Immature natural killer cell (primary cell): ENCODE measurements around the gene PAQR5. TPM values are rescaled to one million over a fixed set of nuclear protein-coding genes. Genes with fewer than 3 reads are reported as not detected.

ENCODE experiments used
- DNase-seq, 3 donors: peaks; one replicate each; pipeline ENCODE4 v3.0.0; 2022; ENCODE audit warnings: mixed read lengths in 1 of 3
- H3K27ac Mint-ChIP-seq, 6 donors: one replicate each; pipeline ENCODE4 v1.8.0; 2020; ENCODE audit warnings: mixed read lengths in 6 of 6, mild to moderate bottlenecking in 5 of 6, inconsistent platforms in 4 of 6, moderate library complexity in 3 of 6
- H3K27me3 Mint-ChIP-seq, 3 donors: one replicate each; pipeline ENCODE4 v1.8.0; 2020 to 2021; ENCODE audit warnings: low read depth in 3 of 3, mild to moderate bottlenecking in 3 of 3, mixed read lengths in 3 of 3, moderate library complexity in 3 of 3, inconsistent platforms in 1 of 3
- H3K36me3 Mint-ChIP-seq, 3 donors: one replicate each; pipeline ENCODE4 v1.8.0; 2020; ENCODE audit warnings: mixed read lengths in 3 of 3, inconsistent platforms in 2 of 3, mild to moderate bottlenecking in 2 of 3
- H3K4me1 Mint-ChIP-seq, 2 donors: one replicate each; pipeline ENCODE4 v1.8.0; 2020; ENCODE audit warnings: inconsistent platforms in 2 of 2, mild to moderate bottlenecking in 2 of 2, mixed read lengths in 2 of 2, moderate library complexity in 1 of 2
- H3K4me3 Mint-ChIP-seq, 5 donors: one replicate each; pipeline ENCODE4 v1.8.0; 2020; ENCODE audit warnings: mild to moderate bottlenecking in 5 of 5, mixed read lengths in 5 of 5, inconsistent platforms in 3 of 5, moderate library complexity in 3 of 5
- H3K9me3 Mint-ChIP-seq, 6 donors: one replicate each; pipeline ENCODE4 v1.8.0; 2020; ENCODE audit warnings: mild to moderate bottlenecking in 6 of 6, mixed read lengths in 6 of 6, inconsistent platforms in 4 of 6, moderate library complexity in 3 of 6
- polyA plus RNA-seq, 3 donors: library from polyadenylated mRNA; unstranded; fragments of 300-500 nt; fragmentation: Illumina TruSeq; gene quantifications; one replicate each; pipeline ENCODE4 v1.2.3, GENCODE V29; 2021

PAQR5 gene
- polyA plus RNA-seq, 3 donors from 2014 or later = not detected

DNA sequence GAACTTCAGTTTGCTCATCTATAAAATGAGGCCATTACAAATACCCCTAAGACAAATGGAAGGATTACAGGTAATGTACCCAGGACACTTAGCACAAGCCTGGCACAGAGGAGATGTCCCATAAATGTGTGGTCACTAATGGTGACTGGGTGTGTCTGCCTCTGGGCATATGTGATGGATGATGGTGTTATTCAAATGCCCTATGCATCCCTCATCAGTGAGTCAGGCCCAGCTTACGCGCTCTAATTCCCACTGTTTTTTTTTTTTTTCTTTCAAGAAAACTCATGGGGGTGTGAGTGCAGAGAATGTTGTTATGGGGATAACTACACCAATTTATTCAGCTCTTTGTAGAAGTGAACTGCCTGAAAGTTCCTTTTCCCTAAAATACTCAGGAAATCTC lies 91.9 kb downstream of the PAQR5 start:
- H3K27ac Mint-ChIP-seq = no peak overlapping the region
- no peaks in the 10 kb centered on the region for H3K36me3 Mint-ChIP-seq
- H3K27me3 Mint-ChIP-seq = peaks cover 3 to 10% (median 4%) of the 10 kb centered on the region in 3 donors
- H3K4me1 Mint-ChIP-seq = peaks cover 7% of the 10 kb centered on the region in 2 donors
- H3K4me3 Mint-ChIP-seq = no peak overlapping the region
- H3K9me3 Mint-ChIP-seq = no peaks in the 10 kb centered on the region
- DNase-seq = no peak

DNA sequence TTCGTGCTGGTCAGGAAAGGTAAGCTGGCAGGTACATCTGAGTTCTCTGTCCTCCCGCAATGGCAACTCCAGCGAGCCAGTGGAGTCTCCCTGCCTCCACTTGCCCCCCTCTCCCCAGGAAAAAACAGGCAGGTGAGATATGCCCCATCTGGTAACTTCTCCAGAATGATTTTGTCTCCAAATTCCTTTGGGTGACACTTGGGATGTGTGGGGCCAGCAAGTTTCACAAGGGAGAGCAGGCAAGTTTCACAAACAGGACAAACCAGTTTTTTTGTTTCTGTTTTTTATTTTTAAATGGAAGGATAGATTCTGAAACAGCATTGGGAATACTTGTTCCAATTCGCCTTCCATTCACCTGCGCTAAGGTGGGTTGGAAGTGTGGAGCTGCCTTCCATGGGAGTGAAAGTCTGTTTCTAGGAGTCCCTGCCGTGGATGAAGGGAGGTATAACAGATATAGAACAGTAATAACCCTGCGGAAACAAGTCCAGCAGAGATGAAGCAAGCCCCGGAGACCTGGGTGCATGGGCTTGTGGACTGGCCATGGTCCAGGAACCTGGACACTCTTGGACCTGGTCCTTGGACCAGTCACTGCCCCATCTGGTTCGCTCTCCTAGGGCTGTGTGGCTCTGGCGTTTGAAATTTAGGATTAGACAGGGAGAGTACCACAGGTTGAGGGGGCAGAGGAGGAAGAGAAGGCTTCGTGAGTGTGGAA lies 92.5 kb downstream of the PAQR5 start:
- H3K9me3 Mint-ChIP-seq = no peaks in the 10 kb centered on the region
- H3K4me3 Mint-ChIP-seq = no peak overlapping the region
- H3K27ac Mint-ChIP-seq = peak overlapping the region in 1 of 6 donors; percentile 66

DNA sequence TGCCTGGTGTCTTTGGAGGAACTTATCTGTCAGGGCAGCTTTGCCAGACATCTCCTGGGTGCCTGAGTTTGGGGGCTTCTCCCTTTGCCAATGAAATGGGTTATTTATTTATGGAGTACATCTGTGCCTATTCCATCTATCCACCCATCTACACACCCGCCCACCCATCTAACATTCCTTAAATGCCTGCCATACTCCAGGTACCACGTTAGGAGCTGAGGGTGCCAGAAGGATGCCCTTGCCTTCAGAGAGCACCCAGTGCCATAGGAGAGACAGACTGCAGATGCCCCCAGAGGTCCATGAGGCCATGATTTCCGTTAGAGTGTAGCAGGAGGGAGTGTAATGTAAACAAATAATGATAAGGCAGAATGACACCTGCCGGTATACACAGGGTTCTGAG lies 93.6 kb downstream of the PAQR5 start:
- Mint-ChIP-seq H3K4me3 (no peak overlapping the region), H3K27me3 (peaks cover 3 to 10% (median 5%) of the 10 kb centered on the region in 3 donors), H3K36me3 (no peaks in the 10 kb centered on the region), H3K4me1 (peaks cover 7% of the 10 kb centered on the region in 2 donors), H3K27ac (no peak overlapping the region), H3K9me3 (no peaks in the 10 kb centered on the region)
- DNase-seq = no peak

More for the DNA sequence above, 92.5 kb downstream of the PAQR5 start:
- H3K27me3 Mint-ChIP-seq = peaks cover 3 to 10% (median 4%) of the 10 kb centered on the region in 3 donors
- no peaks in the 10 kb centered on the region for H3K36me3 Mint-ChIP-seq
- peaks cover 7% of the 10 kb centered on the region in 2 donors for H3K4me1 Mint-ChIP-seq
- no peak for DNase-seq

DNA sequence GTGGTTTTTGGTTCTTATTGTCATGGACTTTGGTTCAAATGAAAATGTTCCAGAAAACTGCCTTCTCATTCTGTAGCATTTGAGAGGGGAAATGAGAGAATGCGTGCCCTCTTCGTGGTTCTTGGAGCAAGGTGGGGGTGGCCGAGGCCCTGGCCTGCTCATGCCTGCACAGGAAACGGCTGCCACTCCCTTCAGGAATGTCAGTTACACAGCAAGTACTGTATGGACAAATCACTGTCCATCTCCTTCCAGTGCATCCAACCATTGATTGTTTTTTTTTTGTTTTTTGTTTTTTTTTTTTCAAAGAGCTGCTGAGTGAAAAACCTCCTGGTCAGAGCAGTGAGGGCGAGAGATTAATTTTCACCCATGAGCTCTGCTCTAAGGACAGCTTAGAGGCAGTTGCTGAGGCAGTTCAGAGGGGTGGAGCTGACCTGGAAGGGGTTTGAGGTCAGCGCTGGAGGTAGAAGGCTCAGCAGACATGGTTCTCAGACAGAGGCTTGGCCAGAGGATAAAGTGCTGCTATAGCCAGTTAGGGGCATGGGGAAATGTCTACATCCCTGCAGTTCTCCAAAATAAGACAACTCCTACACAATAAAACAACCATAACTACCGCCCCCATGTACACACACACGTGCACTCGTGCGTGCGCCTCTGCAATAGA lies 95.2 kb downstream of the PAQR5 start:
- no peak overlapping the region for H3K27ac Mint-ChIP-seq
- H3K4me1 Mint-ChIP-seq = peaks cover 7% of the 10 kb centered on the region in 2 donors
- no peak for DNase-seq
- H3K27me3 Mint-ChIP-seq = peaks cover 3 to 8% (median 3%) of the 10 kb centered on the region in 3 donors
- no peaks in the 10 kb centered on the region for H3K36me3 Mint-ChIP-seq
- no peaks in the 10 kb centered on the region for H3K9me3 Mint-ChIP-seq
- no peak overlapping the region for H3K4me3 Mint-ChIP-seq

DNA sequence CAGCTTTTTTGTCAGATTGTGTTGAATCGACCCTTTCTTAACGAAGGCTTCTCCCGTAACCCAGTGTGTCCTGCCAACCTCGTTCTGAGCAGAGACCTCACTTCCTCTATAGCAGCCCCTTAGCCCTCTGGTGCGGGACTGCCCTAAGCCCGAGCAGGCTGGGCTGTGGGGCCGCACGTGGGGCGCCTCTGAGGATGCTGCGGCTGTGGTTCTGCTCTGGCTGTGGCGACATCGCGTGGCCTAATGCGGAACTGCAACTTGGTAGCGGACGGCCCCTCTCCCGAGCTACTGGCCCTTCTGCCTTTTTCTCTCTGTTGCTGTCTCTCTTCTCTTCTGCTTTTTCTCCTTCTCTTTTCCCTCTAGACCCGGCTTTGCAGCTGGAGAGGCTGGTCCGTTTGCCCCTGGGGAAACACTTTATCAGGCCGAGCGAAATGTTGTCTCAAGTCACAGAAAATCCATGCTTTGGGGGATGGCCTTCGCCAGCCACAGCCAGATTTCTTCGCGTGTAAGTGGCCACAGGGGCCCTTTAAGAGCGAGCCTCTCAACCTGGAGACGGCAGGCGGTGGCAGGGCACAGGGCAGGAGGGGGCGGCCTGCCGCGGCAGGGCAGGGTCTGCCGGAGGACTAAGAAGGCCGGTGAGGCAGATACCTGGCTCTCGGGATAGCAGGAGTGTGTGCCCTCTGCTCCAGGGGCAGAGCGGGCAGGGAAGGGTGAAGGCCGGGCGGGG lies 96.0 kb downstream of the PAQR5 start:
- Mint-ChIP-seq H3K4me3 (no peak overlapping the region), H3K36me3 (no peaks in the 10 kb centered on the region), H3K27me3 (peaks cover 2 to 8% (median 3%) of the 10 kb centered on the region in 3 donors), H3K9me3 (no peaks in the 10 kb centered on the region), H3K27ac (no peak overlapping the region), H3K4me1 (peaks cover 7% of the 10 kb centered on the region in 2 donors)
- peak; percentile 64 to 71 (median 71) for DNase-seq

DNA sequence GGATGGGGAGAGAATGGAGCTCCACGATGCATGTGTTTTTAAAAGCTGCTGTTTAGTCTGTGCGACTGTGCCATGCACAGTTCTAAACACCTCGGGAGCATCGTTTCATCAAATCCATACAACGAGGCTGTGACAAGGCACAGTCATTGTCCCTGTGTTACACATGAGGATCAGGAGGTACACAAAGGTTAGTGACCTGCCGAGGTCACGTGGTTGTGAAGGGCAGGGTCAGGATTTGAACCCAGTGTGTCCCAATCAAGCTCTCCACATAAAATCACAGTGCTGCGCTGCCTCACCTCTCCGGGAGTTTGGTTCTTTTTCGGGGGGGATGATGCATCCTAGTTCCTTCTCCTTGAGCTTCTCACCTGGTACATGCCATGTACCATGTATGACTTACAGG lies 96.7 kb downstream of the PAQR5 start:
- H3K4me3 Mint-ChIP-seq = no peak overlapping the region
- H3K4me1 Mint-ChIP-seq = peaks cover 7% of the 10 kb centered on the region in 2 donors
- H3K36me3 Mint-ChIP-seq = no peaks in the 10 kb centered on the region
- H3K27ac Mint-ChIP-seq = no peak overlapping the region
- peaks cover 2 to 8% (median 3%) of the 10 kb centered on the region in 3 donors for H3K27me3 Mint-ChIP-seq
- no peaks in the 10 kb centered on the region for H3K9me3 Mint-ChIP-seq
- no peak for DNase-seq

DNA sequence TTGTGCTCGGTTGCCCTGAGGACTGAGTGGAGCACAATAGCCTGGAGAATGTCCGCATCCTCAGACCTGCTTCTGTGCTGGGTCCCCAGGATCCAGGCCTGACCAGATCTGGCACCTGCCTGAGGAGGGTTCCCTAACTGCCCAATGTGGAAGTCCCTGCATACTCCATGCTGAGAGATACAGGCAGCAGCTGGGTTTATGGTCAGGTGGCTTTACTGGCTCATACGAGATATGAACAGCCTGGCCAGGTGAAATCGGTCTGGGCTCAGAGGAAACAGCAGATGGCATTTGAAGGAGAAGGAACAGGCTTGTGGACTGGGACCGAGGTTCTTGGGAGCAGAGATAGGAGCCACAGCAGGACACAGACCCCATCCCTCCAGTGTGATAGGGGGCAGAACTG lies 97.3 kb downstream of the PAQR5 start:
- H3K9me3 Mint-ChIP-seq = no peaks in the 10 kb centered on the region
- no peak for DNase-seq
- peaks cover 2 to 8% (median 3%) of the 10 kb centered on the region in 3 donors for H3K27me3 Mint-ChIP-seq
- H3K4me3 Mint-ChIP-seq = no peak overlapping the region
- no peak overlapping the region for H3K27ac Mint-ChIP-seq
- H3K4me1 Mint-ChIP-seq = peaks cover 7% of the 10 kb centered on the region in 2 donors
- no peaks in the 10 kb centered on the region for H3K36me3 Mint-ChIP-seq

DNA sequence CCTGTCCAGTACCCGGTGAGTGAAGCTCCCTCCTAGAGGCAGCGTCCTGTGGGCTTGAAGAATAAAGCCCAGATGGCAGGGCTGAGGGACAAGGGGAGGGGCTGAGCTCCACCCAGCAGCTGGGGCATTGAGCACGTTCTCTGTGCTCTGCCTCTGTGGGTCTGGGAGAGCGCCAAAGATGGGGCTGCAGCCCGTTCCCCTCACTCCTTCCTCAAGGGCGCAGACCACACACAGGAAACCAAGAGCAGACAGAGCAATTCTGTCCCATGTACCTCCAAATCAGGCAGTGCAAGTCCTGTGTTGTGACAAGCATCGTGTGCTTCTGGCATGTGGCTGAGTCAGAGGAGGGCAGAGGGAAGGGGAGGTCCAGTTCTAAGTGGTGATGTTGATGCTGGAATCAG lies 99.8 kb downstream of the PAQR5 start:
- peaks cover 0 to 3% (median 2%) of the 10 kb centered on the region in 3 donors for H3K27me3 Mint-ChIP-seq
- H3K4me1 Mint-ChIP-seq = peaks cover 7% of the 10 kb centered on the region in 2 donors
- no peak overlapping the region for H3K4me3 Mint-ChIP-seq
- H3K36me3 Mint-ChIP-seq = peaks cover 0 to 3% (median 0%) of the 10 kb centered on the region in 3 donors
- no peaks in the 10 kb centered on the region for H3K9me3 Mint-ChIP-seq
- H3K27ac Mint-ChIP-seq = no peak overlapping the region
- DNase-seq = no peak

DNA sequence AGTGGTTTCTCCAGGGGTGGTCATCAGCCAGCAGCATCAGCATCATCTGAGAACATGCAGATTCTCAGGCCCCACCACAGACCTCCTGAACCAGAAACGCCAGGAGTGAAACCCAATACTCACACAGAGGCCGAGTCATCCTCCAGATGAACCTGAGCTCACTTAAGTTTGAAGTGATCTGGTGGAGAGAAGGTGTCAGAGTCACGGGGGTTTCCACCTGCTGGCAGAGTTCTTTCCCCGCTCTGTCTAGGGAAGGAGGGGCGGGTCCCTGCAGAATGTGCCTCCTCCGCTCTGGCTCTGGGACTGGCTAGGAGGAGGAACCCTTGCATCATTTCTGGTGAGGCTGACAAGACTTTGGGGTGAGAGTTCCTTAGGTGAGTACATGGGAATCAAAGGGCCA lies 102.1 kb downstream of the PAQR5 start:
- H3K36me3 Mint-ChIP-seq = peaks cover 0 to 4% (median 0%) of the 10 kb centered on the region in 3 donors
- H3K9me3 Mint-ChIP-seq = no peaks in the 10 kb centered on the region
- peaks cover 0 to 2% (median 0%) of the 10 kb centered on the region in 3 donors for H3K27me3 Mint-ChIP-seq
- no peaks in the 10 kb centered on the region for H3K4me1 Mint-ChIP-seq
- H3K27ac Mint-ChIP-seq = no peak overlapping the region
- no peak overlapping the region for H3K4me3 Mint-ChIP-seq
- DNase-seq = no peak

DNA sequence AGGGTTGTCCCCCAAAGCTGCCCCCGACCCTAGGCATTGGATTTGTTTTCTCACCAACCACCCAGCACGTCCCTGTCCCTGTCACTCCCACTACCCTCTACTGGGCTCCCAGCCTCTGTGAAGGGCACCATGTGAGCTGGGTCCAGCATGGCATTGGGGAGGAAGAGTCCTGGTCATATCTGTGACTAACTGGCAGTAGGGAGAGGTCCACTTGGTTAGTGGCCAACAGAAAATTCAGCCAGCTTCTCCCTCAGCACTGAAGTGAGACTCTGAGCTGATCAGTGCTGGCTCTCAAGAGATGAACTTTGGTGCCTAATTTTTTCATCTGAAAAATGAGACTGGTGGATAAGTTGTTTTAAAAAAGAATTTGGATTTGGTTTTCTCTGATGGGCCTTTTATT lies 104.1 kb downstream of the PAQR5 start:
- no peak overlapping the region for H3K4me3 Mint-ChIP-seq
- peaks cover 0 to 4% (median 0%) of the 10 kb centered on the region in 3 donors for H3K36me3 Mint-ChIP-seq
- H3K9me3 Mint-ChIP-seq = no peaks in the 10 kb centered on the region
- H3K27ac Mint-ChIP-seq = no peak overlapping the region
- H3K27me3 Mint-ChIP-seq = peaks cover 0 to 4% (median 0%) of the 10 kb centered on the region in 3 donors
- DNase-seq = no peak
- no peaks in the 10 kb centered on the region for H3K4me1 Mint-ChIP-seq

DNA sequence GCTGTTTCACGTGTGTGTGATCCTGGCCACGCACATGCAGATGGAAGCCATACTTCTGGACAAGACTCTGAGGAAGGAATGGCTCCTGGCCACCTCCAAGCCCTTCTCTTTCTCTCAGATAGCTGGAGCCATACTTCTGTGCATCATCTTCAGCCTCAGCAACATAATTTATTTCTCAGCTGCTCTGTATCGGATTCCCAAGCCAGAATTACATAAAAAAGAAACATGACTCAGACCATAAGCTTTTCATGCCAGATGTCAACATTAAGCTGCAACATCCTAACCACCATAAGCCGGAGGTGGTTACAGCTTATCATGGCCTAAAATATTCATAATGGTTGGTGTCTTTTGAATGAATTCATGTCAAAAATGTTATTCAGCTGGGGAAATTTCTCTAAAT lies 104.9 kb downstream of the PAQR5 start:
- Mint-ChIP-seq H3K9me3 (no peaks in the 10 kb centered on the region), H3K27ac (no peak overlapping the region), H3K36me3 (peaks cover 0 to 4% (median 0%) of the 10 kb centered on the region in 3 donors), H3K27me3 (peaks cover 0 to 4% (median 0%) of the 10 kb centered on the region in 3 donors), H3K4me3 (no peak overlapping the region), H3K4me1 (no peaks in the 10 kb centered on the region)
- DNase-seq = no peak

DNA sequence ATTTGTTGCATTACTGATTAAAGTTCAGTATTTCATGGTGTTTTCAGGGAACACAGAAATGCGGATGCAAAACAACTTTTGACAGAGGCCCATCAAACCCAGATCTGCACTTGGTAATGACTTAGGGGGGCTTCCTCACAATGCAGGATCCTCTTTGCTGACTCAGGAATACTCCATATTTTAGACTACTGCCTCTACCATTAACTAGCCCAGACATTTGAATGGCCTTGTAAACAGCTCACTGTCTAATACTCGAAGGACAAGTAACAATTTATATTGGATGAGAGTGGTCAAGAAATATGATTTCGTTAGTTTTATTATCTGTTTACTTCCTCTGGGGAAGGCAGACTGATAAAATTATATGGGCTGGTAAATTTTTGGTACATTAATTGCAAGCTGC lies 106.4 kb downstream of the PAQR5 start:
- Mint-ChIP-seq H3K36me3 (peaks cover 0 to 4% (median 0%) of the 10 kb centered on the region in 3 donors), H3K4me1 (no peaks in the 10 kb centered on the region), H3K4me3 (no peak overlapping the region), H3K27me3 (peaks cover 0 to 4% (median 0%) of the 10 kb centered on the region in 3 donors), H3K9me3 (no peaks in the 10 kb centered on the region), H3K27ac (no peak overlapping the region)
- no peak for DNase-seq

DNA sequence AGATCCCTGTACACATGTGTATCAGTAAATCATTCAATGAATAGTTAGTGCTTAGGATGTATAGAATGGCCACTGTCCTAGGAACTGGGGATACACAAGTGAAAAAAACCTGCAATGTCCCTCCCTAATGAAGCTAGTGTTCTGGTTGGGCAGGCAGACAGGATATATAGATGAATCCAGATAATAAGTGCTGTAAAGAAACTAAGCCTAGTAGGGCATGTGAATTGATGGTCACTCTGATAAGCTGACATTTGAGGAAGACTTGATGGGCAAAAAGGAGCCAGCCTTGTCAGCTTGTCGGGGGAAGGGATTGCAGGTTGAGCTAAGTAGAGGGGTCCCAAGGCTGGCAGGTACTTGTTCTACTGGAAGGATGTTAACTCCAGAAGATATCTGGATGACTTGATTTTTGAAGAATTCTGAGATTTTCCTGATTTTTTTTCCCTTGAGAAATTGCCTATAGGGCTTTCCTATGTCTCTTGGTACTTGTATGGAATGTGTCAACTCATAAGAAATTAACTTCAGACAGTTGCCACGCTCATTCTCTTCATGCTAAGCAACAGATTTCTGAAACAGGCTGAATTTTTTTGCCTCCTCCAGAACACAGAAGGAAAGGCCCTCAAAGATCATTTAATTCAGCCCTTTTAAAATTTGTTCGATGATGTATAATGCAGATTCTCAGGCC lies 109.1 kb downstream of the PAQR5 start:
- H3K9me3 Mint-ChIP-seq = no peaks in the 10 kb centered on the region
- H3K36me3 Mint-ChIP-seq = peaks cover 0 to 4% (median 0%) of the 10 kb centered on the region in 3 donors
- no peak for DNase-seq
- no peak overlapping the region for H3K27ac Mint-ChIP-seq
- no peaks in the 10 kb centered on the region for H3K4me1 Mint-ChIP-seq
- peaks cover 0 to 4% (median 2%) of the 10 kb centered on the region in 3 donors for H3K27me3 Mint-ChIP-seq
- H3K4me3 Mint-ChIP-seq = no peak overlapping the region
